GM12872 (cell line): ENCODE results near the gene NDUFAF3.

Experiments
- TF ChIP-seq, protein P1 (sequence below): IDR thresholded peaks from 3 replicates; pipeline ENCODE4 v1.5.1; 2011; ENCODE audit warnings: low read depth, mild to moderate bottlenecking, low read length, moderate library complexity; ENCODE audit not compliant: insufficient read depth

NDUFAF3 gene

DNA sequence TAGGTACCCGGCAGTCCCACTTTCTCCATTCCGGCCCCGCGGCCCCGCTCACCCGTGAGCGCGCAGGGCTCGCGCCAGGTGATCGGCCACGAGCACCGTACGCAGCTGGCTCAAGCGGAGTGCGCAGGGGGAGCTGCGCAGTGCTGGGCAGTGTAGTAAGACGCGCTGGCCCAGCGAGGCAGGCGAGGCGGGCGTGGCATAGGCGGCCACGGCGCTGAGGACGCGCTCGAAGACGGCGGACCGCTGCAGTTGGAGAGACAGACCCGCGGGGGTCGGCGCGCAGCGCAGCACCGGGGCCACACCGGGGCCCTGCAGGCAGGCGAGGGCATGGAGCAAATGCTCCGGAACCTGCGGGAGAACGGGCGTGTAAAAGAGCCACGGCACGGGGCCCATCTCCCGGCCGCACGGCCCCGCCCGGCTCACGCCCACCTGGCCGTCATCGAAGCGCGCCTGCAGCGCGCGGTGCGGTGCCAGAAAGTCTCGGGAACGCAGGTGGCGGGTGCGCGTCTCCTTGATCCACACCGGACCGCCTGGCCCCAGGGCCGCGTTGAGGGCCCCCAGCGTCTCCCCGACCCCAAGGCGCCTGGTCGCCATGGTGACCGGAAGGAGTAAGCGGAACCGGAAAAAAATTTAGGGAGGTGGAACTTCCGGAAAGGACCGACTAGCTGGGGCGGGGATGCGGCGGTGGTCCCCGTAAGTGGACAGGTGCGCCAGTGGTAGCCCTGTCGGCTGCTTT is 3.8 kb upstream of the NDUFAF3 start, which contains the start of gene DALRD3:
Gene DALRD3, minus strand, starts transcription at position 610 of the 736 bp plus-strand sequence. Its CDS starts 16 bp downstream, at position 594.
- TF ChIP-seq, protein P1, sequence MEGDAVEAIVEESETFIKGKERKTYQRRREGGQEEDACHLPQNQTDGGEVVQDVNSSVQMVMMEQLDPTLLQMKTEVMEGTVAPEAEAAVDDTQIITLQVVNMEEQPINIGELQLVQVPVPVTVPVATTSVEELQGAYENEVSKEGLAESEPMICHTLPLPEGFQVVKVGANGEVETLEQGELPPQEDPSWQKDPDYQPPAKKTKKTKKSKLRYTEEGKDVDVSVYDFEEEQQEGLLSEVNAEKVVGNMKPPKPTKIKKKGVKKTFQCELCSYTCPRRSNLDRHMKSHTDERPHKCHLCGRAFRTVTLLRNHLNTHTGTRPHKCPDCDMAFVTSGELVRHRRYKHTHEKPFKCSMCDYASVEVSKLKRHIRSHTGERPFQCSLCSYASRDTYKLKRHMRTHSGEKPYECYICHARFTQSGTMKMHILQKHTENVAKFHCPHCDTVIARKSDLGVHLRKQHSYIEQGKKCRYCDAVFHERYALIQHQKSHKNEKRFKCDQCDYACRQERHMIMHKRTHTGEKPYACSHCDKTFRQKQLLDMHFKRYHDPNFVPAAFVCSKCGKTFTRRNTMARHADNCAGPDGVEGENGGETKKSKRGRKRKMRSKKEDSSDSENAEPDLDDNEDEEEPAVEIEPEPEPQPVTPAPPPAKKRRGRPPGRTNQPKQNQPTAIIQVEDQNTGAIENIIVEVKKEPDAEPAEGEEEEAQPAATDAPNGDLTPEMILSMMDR: no peak

DNA sequence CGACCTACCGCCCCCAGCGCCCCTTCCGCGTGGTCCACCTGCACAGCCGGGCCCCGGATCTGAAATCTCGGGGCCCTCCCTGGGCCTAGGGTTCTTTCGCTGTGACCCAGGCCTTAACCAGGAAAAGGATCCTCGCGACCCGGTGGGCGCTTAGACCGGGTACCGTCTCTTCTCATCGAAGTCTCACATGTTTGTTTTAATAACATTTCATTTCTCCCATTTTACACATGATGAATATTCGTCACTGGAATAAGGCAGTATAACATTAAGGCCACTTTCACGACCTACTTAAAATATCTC is 3.3 kb upstream of the NDUFAF3 start:
- TF ChIP-seq, protein P1: no peak

GRCh38 chr3:49019941-49020329 is 2.0 kb upstream of the NDUFAF3 start:
- TF ChIP-seq, protein P1: no peak

GRCh38 chr3:49020330-49021212 is 1.4 kb upstream of the NDUFAF3 start:
- TF ChIP-seq, protein P1: no peak

- TF ChIP-seq, protein P1: no peak
Measured at GRCh38 chr3:49021213-49021812, 608 bp upstream of the NDUFAF3 start.

GRCh38 chr3:49022688-49023171 is 809 bp downstream of the NDUFAF3 start:
- TF ChIP-seq, protein P1: no peak

- TF ChIP-seq, protein P1: no peak
Measured at GRCh38 chr3:49023775-49024174, 1.9 kb downstream of the NDUFAF3 start.
